HepG2 (cell line): Measurements from ENCODE around the gene RBM25. TPM values are rescaled to one million over a fixed set of nuclear protein-coding genes. Genes with fewer than 3 reads are reported as not detected.

Source experiments
- ATAC-seq: fragments of 200-7000 bp; cut with Tn5 transposase; 3 replicates; pipeline ENCODE4 v1.9.1; 2020; ENCODE audit warnings: mild to moderate bottlenecking, moderate library complexity
- BruUV-seq: library from RNA; stranded (reverse); fragments of 400-500 nt; replicated peaks from 2 replicates; lab custom pipeline; 2021; lab: Mats Ljungman, UMichigan
- CTCF ChIA-PET: fragments of 300-600 bp; formaldehyde crosslinking; extraction: SDS; loops from one replicate; lab custom pipeline; 2021; ENCODE audit warnings: low total read pairs, inconsistent platforms, low intra/inter-chr PET ratio; lab: Yijun Ruan, JAX
- POLR2A ChIA-PET: fragments of 350-600 bp; sonication (Branson Sonifier 250); formaldehyde crosslinking; loops from one replicate; lab custom pipeline; 2020; ENCODE audit warnings: antibody characterized with exemption, inconsistent platforms; lab: Yijun Ruan, JAX
- DNase-seq: peaks from one replicate; pipeline ENCODE4 v3.0.0-alpha.2; 2015; ENCODE audit warnings: low spot score
- FAIRE-seq: peaks from 3 replicates; lab custom pipeline; 2011; peaks lifted over from hg19 to GRCh38; lab: Jason Lieb, UNC
- H2AFZ ChIP-seq: one replicate; pipeline ENCODE4 v1.6.1; 2011; ENCODE audit warnings: low read length, inconsistent platforms
- H3K27ac ChIP-seq: fragments of 300-600 bp; 3 replicates; pipeline ENCODE4 v1.8.0; 2011; ENCODE audit warnings: mixed run types, mild to moderate bottlenecking, mixed read lengths, low read length, inconsistent platforms; ENCODE audit not compliant: insufficient read depth; ENCODE audit errors: extremely low read length
- H3K27me3 ChIP-seq, 2 experiments: fragments of 200-600 bp in 1 of 2; 2 replicates in 1 of 2; 3 replicates in 1 of 2; pipeline versions ENCODE4 v1.6.0 to v1.8.0; 2011; ENCODE audit warnings: low read length in 2 of 2, mild to moderate bottlenecking in 2 of 2, moderate library complexity in 2 of 2, inconsistent platforms in 1 of 2; ENCODE audit not compliant: insufficient read depth in 2 of 2, control insufficient read depth in 1 of 2
- H3K36me3 ChIP-seq, 2 experiments: fragments of 200-600 bp in 1 of 2; replicated peaks in 1 of 2; 2 replicates in 1 of 2; 3 replicates in 1 of 2; pipeline versions ENCODE4 v1.5.1 to v1.8.0; 2011; ENCODE audit warnings: low read length in 2 of 2, inconsistent platforms in 1 of 2; ENCODE audit not compliant: insufficient read depth in 2 of 2, control insufficient read depth in 1 of 2
- H3K4me1 ChIP-seq: 2 replicates; pipeline ENCODE4 v1.5.1; 2012; ENCODE audit warnings: low read length, inconsistent platforms; ENCODE audit not compliant: insufficient read depth
- H3K4me2 ChIP-seq: 2 replicates; pipeline ENCODE4 v1.6.0; 2011; ENCODE audit warnings: low read depth, low read length, inconsistent platforms
- H3K4me3 ChIP-seq, 3 experiments: fragments of 200-600 bp in 1 of 3; sonication (generic), shearing (Covaris generic) in 1 of 3; replicated peaks in 1 of 3; 2 replicates each; pipeline ENCODE4 v1.5.1; 2011 to 2016; ENCODE audit warnings: low read length in 3 of 3, inconsistent platforms in 2 of 3, low read depth in 2 of 3, mild to moderate bottlenecking in 2 of 3, control low read depth in 1 of 3, mixed read lengths in 1 of 3; ENCODE audit not compliant: insufficient read depth in 1 of 3
- H3K79me2 ChIP-seq: one replicate; pipeline ENCODE4 v1.6.1; 2011; ENCODE audit warnings: low read length, inconsistent platforms; ENCODE audit not compliant: insufficient read depth
- H3K9ac ChIP-seq: 2 replicates; pipeline ENCODE4 v1.6.0; 2011; ENCODE audit warnings: mild to moderate bottlenecking, low read depth, low read length, inconsistent platforms; ENCODE audit not compliant: insufficient read depth
- H3K9me3 ChIP-seq: 2 replicates; pipeline ENCODE4 v1.5.1; 2012; ENCODE audit warnings: mild to moderate bottlenecking, low read length
- H4K20me1 ChIP-seq: 2 replicates; pipeline ENCODE4 v1.6.0; 2011; ENCODE audit warnings: inconsistent platforms, mild to moderate bottlenecking, low read length, moderate library complexity; ENCODE audit not compliant: insufficient read depth
- ETS1 ChIP-seq: sonication (generic); formaldehyde crosslinking; IDR thresholded peaks from 2 replicates; pipeline ENCODE4 v1.4.0; 2020; ENCODE audit warnings: missing genetic modification reagents
- JUNB ChIP-seq: sonication (generic); formaldehyde crosslinking; IDR thresholded peaks from 2 replicates; pipeline ENCODE4 v1.8.0; 2022; ENCODE audit warnings: missing genetic modification reagents, mild to moderate bottlenecking, borderline replicate concordance
- NRL ChIP-seq: sonication (generic); formaldehyde crosslinking; IDR thresholded peaks from 2 replicates; pipeline ENCODE4 v1.5.0; 2020; ENCODE audit warnings: missing genetic modification reagents, mild to moderate bottlenecking, moderate library complexity, borderline replicate concordance
- WGBS: methylation state at CpG from one replicate; pipeline ENCODE4 v1.1.6; 2017; ENCODE audit warnings: low lambda C conversion rate; 5-methylcytosine and 5-hydroxymethylcytosine counted together
- in situ Hi-C: cut with HindIII; loops from 2 replicates; pipeline ENCODE4 v1.10.0; 2017; ENCODE audit warnings: low pct_unique_long_range_greater_than_20kb; ENCODE audit not compliant: extremely low pct_ligation_motif_present
- intact Hi-C: fragments of 100-400 bp; cut with micrococcal nuclease; formaldehyde crosslinking; loops from one replicate; pipeline ENCODE4 v1.10.0; 2022; ENCODE audit not compliant: unreplicated experiment
- polyA plus RNA-seq, 8 experiments: library from polyadenylated mRNA; depleted of rRNA in 3 of 8; stranded (reverse) in 7 of 8; unstranded in 1 of 8; fragments of >200 nt; fragmentation: Illumina TruSeq in 4 of 8; extraction: Trizol in 4 of 8; gene quantifications; 2 replicates each; pipeline versions ENCODE4 v1.2.1 to v1.2.3, GENCODE V29; 2011 to 2016; ENCODE audit warnings: low read depth in 4 of 8, missing spikeins in 1 of 8, mixed read lengths in 1 of 8; ENCODE audit not compliant: insufficient read depth in 1 of 8
- total RNA-seq, 5 experiments: library from RNA; depleted of rRNA; stranded (reverse); fragments of >200 nt; fragmentation: Illumina TruSeq; extraction: Trizol; gene quantifications; 2 replicates each; pipeline ENCODE4 v1.2.3, GENCODE V29; 2016; ENCODE audit warnings: low read depth in 1 of 5
- TF ChIP-seq, protein P1 (sequence below): IDR thresholded peaks from 2 replicates; pipeline ENCODE4 v1.4.0; 2020; ENCODE audit warnings: mild to moderate bottlenecking, missing genetic modification reagents
- TF ChIP-seq, protein P2 (sequence below): sonication (generic); formaldehyde crosslinking; IDR thresholded peaks from 2 replicates; pipeline ENCODE4 v1.5.0; 2020; ENCODE audit warnings: mild to moderate bottlenecking, missing genetic modification reagents, moderate library complexity

RBM25 gene
- total and polyA plus RNA-seq, 2 of the 13 experiments (the other 11 are each of a cell fraction or from before 2014, with no cell fraction given), result 34.1 to 65.9 TPM

GRCh38 chr14:73167727-73168126 is 109.4 kb downstream of the RBM25 start:
- CTCF ChIA-PET, result no interaction called here
- H3K79me2 ChIP-seq, result no peaks in the 10 kb centered on the region
- BruUV-seq, result no TSS peak
- H3K36me3 ChIP-seq, result peaks cover 9 to 39% of the 10 kb centered on the region in 2 experiments; a peak in 4 of 5 replicates
- no peak overlapping the region for H3K9ac ChIP-seq
- no peaks in the 10 kb centered on the region for H3K4me1 ChIP-seq
- no peaks in the 10 kb centered on the region for H4K20me1 ChIP-seq
- TF ChIP-seq, protein P1, sequence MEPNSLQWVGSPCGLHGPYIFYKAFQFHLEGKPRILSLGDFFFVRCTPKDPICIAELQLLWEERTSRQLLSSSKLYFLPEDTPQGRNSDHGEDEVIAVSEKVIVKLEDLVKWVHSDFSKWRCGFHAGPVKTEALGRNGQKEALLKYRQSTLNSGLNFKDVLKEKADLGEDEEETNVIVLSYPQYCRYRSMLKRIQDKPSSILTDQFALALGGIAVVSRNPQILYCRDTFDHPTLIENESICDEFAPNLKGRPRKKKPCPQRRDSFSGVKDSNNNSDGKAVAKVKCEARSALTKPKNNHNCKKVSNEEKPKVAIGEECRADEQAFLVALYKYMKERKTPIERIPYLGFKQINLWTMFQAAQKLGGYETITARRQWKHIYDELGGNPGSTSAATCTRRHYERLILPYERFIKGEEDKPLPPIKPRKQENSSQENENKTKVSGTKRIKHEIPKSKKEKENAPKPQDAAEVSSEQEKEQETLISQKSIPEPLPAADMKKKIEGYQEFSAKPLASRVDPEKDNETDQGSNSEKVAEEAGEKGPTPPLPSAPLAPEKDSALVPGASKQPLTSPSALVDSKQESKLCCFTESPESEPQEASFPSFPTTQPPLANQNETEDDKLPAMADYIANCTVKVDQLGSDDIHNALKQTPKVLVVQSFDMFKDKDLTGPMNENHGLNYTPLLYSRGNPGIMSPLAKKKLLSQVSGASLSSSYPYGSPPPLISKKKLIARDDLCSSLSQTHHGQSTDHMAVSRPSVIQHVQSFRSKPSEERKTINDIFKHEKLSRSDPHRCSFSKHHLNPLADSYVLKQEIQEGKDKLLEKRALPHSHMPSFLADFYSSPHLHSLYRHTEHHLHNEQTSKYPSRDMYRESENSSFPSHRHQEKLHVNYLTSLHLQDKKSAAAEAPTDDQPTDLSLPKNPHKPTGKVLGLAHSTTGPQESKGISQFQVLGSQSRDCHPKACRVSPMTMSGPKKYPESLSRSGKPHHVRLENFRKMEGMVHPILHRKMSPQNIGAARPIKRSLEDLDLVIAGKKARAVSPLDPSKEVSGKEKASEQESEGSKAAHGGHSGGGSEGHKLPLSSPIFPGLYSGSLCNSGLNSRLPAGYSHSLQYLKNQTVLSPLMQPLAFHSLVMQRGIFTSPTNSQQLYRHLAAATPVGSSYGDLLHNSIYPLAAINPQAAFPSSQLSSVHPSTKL, result no peak
- TF ChIP-seq, protein P2, sequence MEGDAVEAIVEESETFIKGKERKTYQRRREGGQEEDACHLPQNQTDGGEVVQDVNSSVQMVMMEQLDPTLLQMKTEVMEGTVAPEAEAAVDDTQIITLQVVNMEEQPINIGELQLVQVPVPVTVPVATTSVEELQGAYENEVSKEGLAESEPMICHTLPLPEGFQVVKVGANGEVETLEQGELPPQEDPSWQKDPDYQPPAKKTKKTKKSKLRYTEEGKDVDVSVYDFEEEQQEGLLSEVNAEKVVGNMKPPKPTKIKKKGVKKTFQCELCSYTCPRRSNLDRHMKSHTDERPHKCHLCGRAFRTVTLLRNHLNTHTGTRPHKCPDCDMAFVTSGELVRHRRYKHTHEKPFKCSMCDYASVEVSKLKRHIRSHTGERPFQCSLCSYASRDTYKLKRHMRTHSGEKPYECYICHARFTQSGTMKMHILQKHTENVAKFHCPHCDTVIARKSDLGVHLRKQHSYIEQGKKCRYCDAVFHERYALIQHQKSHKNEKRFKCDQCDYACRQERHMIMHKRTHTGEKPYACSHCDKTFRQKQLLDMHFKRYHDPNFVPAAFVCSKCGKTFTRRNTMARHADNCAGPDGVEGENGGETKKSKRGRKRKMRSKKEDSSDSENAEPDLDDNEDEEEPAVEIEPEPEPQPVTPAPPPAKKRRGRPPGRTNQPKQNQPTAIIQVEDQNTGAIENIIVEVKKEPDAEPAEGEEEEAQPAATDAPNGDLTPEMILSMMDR (CRISPR knock-in tag), result no peak
- TF ChIP-seq NRL, result no peak
- no peak for TF ChIP-seq JUNB
- no peak for TF ChIP-seq ETS1 (CRISPR knock-in tag)
- no peaks in the 10 kb centered on the region for H3K27me3 ChIP-seq
- ATAC-seq (no peak), FAIRE-seq (no peak), DNase-seq (no peak)
- intact Hi-C loops, result no loop called here
- 90% methylated on average over 4 of the region's 4 CpGs for WGBS
- POLR2A ChIA-PET, result no interaction called here
- in situ Hi-C loops, result loop anchor here (10.0 kb wide), 1 partner anchor 297 kb away; no protein-coding TSS in a partner anchor
- no peak overlapping the region for H3K4me2 ChIP-seq
- H3K27ac ChIP-seq, result no peak overlapping the region
- no peak overlapping the region for H3K4me3 ChIP-seq
- H2AFZ ChIP-seq, result no peak overlapping the region
- no peaks in the 10 kb centered on the region for H3K9me3 ChIP-seq
